Measurements from ENCODE around the gene DOLK.
A peak's percentile ranks its signal among the peaks of the same experiment; 100 is the strongest.

The DOLK gene

GRCh38 chr9:128903871-128904620, 43.4 kb downstream of the DOLK start:
- no peak for DNase-seq

DNA sequence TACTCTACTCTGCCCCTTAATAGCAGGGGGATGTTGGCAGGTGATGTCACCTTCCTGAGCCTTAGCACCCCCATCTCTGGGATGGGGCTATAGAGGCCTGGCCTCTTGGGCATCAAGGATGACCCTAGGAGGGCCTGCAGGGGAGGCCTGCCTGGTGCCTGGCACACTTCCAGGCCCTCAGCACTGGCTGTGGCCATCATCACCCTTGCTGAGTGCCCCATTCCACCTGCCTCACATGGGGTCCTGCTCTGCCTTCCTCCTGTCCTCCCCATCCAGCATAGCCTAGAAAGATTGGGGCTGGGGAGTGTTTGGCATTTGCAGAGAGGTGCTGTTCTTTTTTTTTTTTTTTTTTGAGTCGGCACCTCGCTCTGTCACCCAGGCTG, 44.3 kb downstream of the DOLK start:
- no peak for DNase-seq

DNA sequence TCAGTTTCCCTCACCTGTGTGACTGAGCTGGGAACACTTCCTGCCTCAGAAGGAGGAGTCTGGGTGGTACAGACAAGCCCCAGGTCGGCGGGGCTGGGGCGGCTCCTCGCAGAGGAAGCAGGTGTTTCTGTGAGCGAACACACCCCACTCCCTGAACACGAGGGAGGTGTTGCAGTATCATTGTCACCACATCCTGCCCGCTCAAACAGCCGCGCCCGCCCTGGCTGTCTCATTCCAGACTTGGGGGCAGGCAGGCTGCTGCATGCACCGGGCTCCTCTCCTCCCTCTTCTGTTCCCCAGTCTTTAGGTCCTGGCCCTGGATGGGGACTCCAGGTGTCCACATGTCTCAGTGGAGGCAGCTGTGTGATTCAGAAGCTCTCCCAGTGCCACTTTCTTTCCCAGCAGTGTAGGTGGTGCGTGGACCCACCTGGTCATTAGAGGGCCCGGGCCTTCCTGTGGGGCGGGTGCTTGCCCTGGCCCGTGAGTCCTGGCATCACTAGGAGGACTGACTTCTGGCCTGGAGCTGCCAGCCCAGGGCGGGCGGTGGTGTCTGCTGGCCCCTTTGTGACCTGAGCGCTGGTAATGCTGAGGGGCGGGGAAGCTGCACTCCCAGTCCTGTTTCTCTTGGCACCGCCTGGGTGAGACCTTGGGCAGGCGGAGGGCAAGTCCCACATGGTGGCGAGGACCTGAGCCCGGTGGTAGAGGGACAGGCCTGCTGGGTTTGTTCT, 44.9 kb downstream of the DOLK start:
- DNase-seq: no peak

GRCh38 chr9:128901822-128902221, 45.6 kb downstream of the DOLK start:
- no peak for DNase-seq

DNA sequence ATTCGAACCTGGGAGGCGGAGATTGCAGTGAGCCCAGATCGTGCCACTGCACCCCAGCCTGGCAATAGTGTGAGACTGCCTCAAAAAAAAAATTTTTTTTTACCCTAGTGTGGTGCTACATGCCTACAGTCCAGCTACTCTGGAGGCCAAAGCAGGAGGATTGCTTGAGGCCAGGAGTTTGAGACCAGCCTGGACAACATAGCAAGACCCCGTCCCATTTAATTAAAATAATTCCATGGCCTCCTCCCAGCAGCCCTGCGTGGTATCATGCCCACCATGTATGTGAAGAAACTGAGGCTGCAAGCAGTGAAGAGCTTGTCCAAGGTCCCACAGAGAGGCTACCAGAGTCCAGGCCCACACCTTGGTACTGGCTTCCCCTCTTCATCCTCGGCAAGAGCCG, 46.0 kb downstream of the DOLK start:
- DNase-seq: no peak

- peak; percentile 32 for DNase-seq
These were observed 47.7 kb downstream of the DOLK start for GRCh38 chr9:128899566-128900322.

DNA sequence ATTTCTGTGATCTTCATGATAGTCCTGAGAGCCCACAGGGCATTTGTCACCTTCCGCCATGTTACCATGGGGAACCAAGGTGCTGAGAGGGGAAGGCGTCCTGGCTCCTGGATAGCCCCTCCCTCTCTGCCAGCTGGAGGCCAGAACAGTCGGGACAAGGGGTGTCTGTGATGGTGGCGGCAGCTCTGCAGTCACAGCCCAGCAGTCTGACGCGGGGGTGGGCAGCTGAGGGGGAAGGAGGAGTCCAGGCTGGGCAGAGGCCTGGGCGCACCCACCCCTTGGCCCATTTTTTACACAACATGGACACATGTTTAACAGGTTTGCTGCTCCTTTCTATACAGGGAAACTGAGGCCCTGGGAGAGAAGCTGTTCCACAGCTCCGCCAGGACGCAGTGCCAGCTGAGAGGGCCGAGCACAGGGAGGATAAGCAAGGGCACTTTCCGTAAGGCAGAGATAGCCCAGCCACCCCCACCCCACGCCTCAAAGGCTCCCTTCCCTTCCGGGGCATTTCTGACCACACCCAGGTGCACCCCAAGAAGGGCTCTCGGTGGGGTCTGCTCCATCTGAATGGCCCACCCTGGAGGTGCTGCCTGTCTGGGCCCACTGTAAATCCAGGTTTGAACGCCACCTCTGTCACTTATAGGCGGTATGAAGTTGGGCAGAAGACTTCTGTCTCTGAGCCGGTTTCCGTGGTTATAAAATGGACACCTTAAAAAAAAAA, 48.4 kb downstream of the DOLK start:
- DNase-seq: no peak

- DNase-seq: no peak
These were observed 49.0 kb downstream of the DOLK start for GRCh38 chr9:128898382-128898781.

- DNase-seq: no peak
These were observed 51.8 kb downstream of the DOLK start for GRCh38 chr9:128895556-128895955.

Measured in suppressor macrophage treated with lipopolysaccharide for 4 hours (primary cell).